GM21526 (cell line): Measurements from ENCODE around the gene TRAF1.

Experiments used
- ATAC-seq: cut with Tn5 transposase; IDR thresholded peaks from one replicate; pipeline ENCODE4 v1.9.1; 2021; ENCODE audit warnings: moderate library complexity; ENCODE audit not compliant: unreplicated experiment, low FRiP score

Gene TRAF1

GRCh38 chr9:120873512-120873911 lies 53.1 kb downstream of the TRAF1 start:
- no peak for ATAC-seq

DNA sequence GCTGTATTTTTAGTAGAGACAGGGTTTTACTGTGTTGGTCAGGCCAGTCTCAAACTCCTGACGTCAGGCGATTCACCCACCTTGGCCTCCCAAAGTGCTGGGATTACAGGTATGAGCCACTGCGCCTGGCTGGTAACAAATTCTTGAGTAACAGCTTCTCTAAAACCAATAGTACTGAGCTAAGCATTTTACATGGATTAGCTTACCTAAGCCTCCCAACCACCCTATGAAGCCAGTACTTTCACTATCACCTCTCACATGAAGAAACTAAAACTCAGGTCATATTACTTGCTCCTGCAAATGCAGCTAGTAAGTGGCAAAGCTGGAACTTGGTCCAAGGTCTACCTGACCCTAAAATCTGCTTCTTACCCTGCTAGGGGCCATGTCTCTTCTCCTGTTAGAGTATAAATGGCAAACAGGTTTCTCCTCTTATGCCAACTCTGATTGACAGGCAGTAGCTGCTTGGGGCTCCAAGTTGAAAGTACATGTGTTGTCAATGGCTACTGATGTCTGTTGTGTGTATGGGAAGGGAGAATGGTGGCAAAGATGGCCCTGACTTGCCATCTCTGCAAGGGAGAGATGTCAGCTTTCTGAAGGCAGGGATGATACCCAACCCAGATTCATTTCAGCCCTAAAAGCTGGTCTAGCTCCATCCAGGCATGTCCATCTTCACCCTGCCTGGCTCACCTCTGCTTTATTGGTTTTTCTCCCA lies 53.6 kb downstream of the TRAF1 start:
- ATAC-seq = no peak

GRCh38 chr9:120870206-120870605 lies 56.4 kb downstream of the TRAF1 start:
- no peak for ATAC-seq

GRCh38 chr9:120869726-120870125 lies 56.9 kb downstream of the TRAF1 start:
- ATAC-seq = no peak

GRCh38 chr9:120869360-120869687 lies 57.3 kb downstream of the TRAF1 start:
- no peak for ATAC-seq

- ATAC-seq = peak; percentile 79
Measured at GRCh38 chr9:120868676-120869359, 57.8 kb downstream of the TRAF1 start.

DNA sequence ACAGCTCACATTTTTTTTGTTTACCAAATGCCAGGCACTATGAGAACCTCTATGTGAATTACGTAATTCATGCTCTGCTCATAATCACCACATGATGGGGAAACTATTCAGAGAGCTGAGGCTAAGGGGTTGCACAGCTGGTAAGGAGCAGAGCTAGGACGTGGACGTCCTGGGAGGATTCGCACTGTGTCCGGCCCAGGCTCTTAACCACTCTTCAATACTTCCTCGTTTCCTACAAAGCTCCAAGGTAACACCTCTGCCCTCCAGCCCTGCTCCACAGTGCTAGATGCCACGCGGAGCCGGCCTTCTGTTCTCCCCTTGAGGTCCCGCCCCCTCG lies 58.3 kb downstream of the TRAF1 start:
- ATAC-seq = no peak

DNA sequence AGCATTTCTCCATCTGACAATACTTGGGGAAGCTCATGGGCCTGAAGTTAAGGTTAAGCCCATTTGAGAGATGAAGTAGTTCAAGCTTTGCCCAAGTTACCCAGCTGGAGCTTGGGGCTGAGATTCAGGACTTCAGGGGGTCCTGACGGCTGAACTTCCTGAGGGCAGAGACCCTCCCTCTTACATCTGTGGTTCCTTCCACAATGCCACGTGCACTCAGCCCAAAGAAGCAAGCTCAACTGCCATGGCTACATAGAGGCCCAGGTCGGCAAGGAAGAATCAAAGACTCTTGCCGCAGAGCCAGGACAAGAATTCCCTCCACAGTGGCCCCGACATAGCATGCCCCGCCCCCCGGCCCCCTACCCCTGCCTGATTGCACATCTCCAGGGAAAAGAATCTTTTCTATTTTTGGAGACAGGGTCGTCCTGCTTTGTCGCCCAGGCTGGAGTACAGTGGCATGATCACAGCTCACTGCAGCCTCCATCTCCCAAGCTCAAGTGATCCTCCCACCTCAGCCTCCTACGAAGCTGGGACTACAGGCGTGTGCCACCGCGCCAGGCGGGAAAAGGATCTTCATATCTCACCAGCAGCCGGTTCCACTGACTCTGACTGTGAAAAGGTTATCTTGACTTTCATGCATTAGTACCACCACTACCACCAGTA lies 58.8 kb downstream of the TRAF1 start:
- ATAC-seq = no peak

GRCh38 chr9:120866651-120867050 lies 59.9 kb downstream of the TRAF1 start:
- ATAC-seq = no peak

GRCh38 chr9:120865809-120866208 lies 60.8 kb downstream of the TRAF1 start:
- no peak for ATAC-seq

- ATAC-seq = no peak
Measured at GRCh38 chr9:120865176-120865575, 61.4 kb downstream of the TRAF1 start.

DNA sequence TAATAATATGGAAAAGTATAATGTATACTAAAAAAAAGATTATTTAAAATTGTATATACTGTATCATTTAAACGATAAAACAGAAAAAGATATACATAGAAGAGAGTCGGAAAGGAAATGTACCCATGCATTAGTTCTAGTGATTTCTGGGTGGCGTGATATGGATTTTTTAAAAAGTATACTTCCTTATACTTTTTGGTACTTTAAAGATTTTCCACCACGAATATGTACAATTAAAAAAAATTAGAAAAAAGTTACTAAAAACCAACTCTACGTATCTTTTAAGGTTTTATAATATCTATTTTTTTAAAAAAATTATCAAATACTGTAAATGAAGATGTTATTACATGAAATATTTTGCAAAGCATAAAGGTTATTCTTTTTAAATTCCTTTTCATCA lies 61.9 kb downstream of the TRAF1 start:
- no peak for ATAC-seq

DNA sequence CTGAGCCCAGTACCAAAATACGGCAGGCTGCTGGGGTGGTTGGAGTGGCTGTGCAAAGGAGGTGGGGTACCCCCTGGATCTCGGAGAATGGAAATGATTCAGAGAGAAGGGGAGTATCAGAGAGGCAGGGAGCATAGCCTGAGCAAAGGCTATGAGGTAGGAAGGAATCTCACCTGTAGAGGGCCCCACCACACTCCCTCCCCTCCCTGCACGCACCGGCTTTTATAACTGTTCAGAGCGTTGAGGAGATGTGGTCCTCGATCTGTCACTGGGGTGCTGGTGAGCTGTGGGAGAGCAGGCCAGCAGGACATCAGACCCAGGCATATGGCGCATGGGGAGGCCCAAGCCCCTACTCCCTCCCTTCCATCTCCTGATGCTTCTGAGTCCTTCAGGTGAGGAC lies 62.8 kb downstream of the TRAF1 start:
- ATAC-seq = no peak

- ATAC-seq = no peak
Measured at GRCh38 chr9:120862452-120862851, 64.1 kb downstream of the TRAF1 start.

GRCh38 chr9:120861935-120862334 lies 64.7 kb downstream of the TRAF1 start:
- ATAC-seq = no peak

DNA sequence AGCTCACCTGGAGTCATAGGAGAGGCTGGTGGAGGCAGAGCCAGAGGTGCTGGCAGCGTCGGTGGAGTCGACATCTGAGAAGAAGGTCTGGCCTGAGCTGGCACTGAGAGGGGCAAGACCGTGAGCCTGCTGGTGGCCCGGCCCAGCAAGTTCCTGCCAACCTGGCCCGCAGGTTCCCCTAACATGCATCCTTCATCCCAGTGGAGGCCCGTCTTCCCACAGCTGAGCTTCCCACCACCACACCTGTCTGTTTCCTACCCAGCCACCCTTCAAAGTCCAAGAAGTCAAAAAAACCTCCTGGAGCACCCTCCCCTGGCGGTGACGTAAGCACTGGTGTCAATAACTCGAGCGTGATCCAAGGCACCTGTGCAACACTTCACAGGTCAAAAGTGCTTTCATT lies 66.5 kb downstream of the TRAF1 start:
- no peak for ATAC-seq

- no peak for ATAC-seq
Measured at GRCh38 chr9:120859361-120859760, 67.2 kb downstream of the TRAF1 start.

DNA sequence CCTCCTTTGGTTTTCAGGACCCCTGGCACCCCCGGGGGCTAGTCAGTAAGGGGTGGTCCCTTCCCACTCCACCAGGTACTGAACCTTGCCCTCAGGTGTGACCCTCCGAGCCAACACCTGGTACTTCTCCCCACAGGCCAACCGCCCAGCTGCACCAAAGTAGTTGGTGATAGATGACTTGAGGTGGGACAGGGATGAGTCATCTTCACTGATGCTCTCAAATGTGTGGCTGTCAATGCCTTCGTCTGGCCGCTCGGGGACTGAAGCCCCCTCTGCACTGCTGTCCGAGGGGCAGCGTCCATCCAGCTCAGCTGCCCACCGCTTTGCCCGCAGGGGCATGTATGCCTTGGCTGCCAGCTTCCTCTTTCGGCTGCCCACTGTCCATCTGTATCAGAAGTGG lies 68.7 kb downstream of the TRAF1 start:
- no peak for ATAC-seq

DNA sequence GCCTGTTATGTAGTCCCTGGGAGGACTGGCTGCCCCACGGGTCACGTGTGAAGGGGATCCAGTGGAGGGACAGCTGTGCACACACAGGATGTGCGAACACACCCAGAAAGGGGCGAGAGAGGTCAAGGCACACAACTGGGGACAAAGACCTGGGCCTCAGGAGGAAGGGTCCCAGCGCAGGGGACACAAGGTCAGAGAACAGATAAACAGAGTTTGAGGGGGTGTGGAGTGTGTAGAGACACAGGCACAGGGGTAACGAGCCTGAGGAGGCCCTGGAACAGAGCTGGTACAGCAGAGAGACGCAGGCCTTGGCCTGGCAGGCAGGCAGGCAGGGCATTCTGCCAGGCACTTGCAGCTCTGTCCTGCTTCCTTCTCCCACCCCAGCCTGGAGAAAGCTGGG lies 69.1 kb downstream of the TRAF1 start:
- ATAC-seq = no peak

- no peak for ATAC-seq
Measured at GRCh38 chr9:120856700-120857099, 69.9 kb downstream of the TRAF1 start.

- no peak for ATAC-seq
Measured at GRCh38 chr9:120855827-120856670, 70.5 kb downstream of the TRAF1 start.
